DOHH2 (cell line): Measurements from ENCODE around the gene OPTC.

Experiments
- EZH2phosphoT487 ChIP-seq: fragments of 200-600 bp; sonication (generic); IDR thresholded peaks from 2 replicates; pipeline ENCODE4 v1.6.1; 2017; ENCODE audit warnings: borderline replicate concordance, mild to moderate bottlenecking, antibody characterized with exemption, low read length, moderate library complexity, mixed read lengths
- TF ChIP-seq, protein P1 (sequence below): fragments of 200-600 bp; sonication (generic); IDR thresholded peaks from one replicate; pipeline ENCODE4 v1.5.1; 2014; ENCODE audit warnings: antibody characterized with exemption, mild to moderate bottlenecking, low read depth, low read length; ENCODE audit not compliant: poor library complexity, severe bottlenecking

GRCh38 chr1:203462878-203463277, 31.1 kb upstream of the OPTC start:
- TF ChIP-seq, protein P1, sequence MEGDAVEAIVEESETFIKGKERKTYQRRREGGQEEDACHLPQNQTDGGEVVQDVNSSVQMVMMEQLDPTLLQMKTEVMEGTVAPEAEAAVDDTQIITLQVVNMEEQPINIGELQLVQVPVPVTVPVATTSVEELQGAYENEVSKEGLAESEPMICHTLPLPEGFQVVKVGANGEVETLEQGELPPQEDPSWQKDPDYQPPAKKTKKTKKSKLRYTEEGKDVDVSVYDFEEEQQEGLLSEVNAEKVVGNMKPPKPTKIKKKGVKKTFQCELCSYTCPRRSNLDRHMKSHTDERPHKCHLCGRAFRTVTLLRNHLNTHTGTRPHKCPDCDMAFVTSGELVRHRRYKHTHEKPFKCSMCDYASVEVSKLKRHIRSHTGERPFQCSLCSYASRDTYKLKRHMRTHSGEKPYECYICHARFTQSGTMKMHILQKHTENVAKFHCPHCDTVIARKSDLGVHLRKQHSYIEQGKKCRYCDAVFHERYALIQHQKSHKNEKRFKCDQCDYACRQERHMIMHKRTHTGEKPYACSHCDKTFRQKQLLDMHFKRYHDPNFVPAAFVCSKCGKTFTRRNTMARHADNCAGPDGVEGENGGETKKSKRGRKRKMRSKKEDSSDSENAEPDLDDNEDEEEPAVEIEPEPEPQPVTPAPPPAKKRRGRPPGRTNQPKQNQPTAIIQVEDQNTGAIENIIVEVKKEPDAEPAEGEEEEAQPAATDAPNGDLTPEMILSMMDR, result no peak
- TF ChIP-seq EZH2phosphoT487, result no peak
